ENCODE measurements around the gene MGAM2. TPM values are rescaled to one million over a fixed set of nuclear protein-coding genes. Genes with fewer than 3 reads are reported as not detected.

MGAM2 gene
- polyA plus RNA-seq, 1 experiment = not detected

DNA sequence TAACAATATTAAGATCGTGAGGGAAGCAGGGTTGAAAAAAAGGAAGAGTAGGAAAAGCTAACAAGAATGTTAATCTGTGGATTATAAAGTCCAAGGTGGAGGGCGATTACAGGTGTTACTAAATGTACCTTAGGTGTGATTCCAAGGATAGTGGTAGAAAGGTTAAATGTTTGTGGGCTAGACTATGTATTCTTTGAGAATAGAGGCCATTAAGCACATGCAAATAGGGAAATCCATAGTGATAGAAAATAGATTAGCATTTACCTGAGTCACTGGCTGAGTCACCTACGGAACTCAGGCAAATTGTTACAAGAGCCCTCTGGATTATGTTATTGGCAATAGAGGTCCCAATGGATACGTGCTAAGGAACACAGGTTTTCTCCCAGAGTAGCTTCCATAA, 9.0 kb downstream of the MGAM2 start:
- DNase-seq (ENCODE audit: low read depth, low spot score) = no peak
- peaks cover 5% of the 10 kb centered on the region for H3K9me3 ChIP-seq (ENCODE audit: control insufficient read depth, insufficient read depth, low read length)
- H3K27ac ChIP-seq (ENCODE audit: low read depth, low read length) = no peak overlapping the region
- no peak overlapping the region for H3K4me3 ChIP-seq (ENCODE audit: low read depth, low read length)
- TF ChIP-seq, protein P1, sequence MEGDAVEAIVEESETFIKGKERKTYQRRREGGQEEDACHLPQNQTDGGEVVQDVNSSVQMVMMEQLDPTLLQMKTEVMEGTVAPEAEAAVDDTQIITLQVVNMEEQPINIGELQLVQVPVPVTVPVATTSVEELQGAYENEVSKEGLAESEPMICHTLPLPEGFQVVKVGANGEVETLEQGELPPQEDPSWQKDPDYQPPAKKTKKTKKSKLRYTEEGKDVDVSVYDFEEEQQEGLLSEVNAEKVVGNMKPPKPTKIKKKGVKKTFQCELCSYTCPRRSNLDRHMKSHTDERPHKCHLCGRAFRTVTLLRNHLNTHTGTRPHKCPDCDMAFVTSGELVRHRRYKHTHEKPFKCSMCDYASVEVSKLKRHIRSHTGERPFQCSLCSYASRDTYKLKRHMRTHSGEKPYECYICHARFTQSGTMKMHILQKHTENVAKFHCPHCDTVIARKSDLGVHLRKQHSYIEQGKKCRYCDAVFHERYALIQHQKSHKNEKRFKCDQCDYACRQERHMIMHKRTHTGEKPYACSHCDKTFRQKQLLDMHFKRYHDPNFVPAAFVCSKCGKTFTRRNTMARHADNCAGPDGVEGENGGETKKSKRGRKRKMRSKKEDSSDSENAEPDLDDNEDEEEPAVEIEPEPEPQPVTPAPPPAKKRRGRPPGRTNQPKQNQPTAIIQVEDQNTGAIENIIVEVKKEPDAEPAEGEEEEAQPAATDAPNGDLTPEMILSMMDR (IDR thresholded peaks at IDR 0.05; ENCODE audit: low read depth, low read length) = no peak
- no peaks in the 10 kb centered on the region for H3K27me3 ChIP-seq (ENCODE audit: control insufficient read depth, insufficient read depth, low read length)
- CTCF ChIA-PET = no interaction called here
- POLR2A ChIA-PET = no interaction called here

GRCh38 chr7:142123184-142123583, 11.7 kb downstream of the MGAM2 start:
- ChIA-PET CTCF (no interaction called here), POLR2A (no interaction called here)
- no peak overlapping the region for H3K27ac ChIP-seq (ENCODE audit: low read depth, low read length)

GRCh38 chr7:142125256-142125955, 13.9 kb downstream of the MGAM2 start:
- Histone ChIP-seq H3K9me3 (ENCODE audit: control insufficient read depth, insufficient read depth, low read length) (peaks cover 10% of the 10 kb centered on the region), H3K27ac (ENCODE audit: low read depth, low read length) (no peak overlapping the region), H3K4me3 (ENCODE audit: low read depth, low read length) (no peak overlapping the region), H3K27me3 (ENCODE audit: control insufficient read depth, insufficient read depth, low read length) (no peaks in the 10 kb centered on the region)
- TF ChIP-seq, protein P1 (IDR thresholded peaks at IDR 0.05; ENCODE audit: low read depth, low read length) = no peak
- ChIA-PET CTCF (no interaction called here), POLR2A (no interaction called here)
- no peak for DNase-seq (ENCODE audit: low read depth, low spot score)

More at GRCh38 chr7:142123184-142123583, 11.7 kb downstream of the MGAM2 start:
- no peak for DNase-seq (ENCODE audit: low read depth, low spot score)
- TF ChIP-seq, protein P1 (IDR thresholded peaks at IDR 0.05; ENCODE audit: low read depth, low read length) = no peak
- Histone ChIP-seq H3K9me3 (ENCODE audit: control insufficient read depth, insufficient read depth, low read length) (peaks cover 3% of the 10 kb centered on the region), H3K4me3 (ENCODE audit: low read depth, low read length) (no peak overlapping the region), H3K27me3 (ENCODE audit: control insufficient read depth, insufficient read depth, low read length) (no peaks in the 10 kb centered on the region)

DNA sequence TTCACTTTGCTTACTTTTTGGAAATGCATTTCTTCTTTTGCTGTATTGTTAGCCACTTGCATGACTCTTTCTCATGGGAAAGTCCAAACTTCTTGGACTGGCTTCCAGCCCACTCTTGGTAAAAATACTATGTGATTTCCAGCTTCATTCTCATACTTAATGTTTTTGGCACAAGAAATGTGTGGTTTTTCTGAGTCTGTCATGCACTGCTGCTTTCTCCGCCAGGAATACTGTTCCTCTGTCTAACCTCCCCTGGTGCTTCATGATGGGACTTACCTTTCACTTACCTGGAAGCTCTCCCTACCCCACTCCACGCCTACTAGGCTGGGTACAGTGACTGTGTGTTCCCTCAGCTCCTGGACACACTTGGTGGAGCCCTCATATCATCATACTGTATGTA, 18.7 kb downstream of the MGAM2 start:
- ChIA-PET CTCF (no interaction called here), POLR2A (no interaction called here)
- H3K9me3 ChIP-seq (ENCODE audit: control insufficient read depth, insufficient read depth, low read length) = peaks cover 10% of the 10 kb centered on the region
- no peak overlapping the region for H3K4me3 ChIP-seq (ENCODE audit: low read depth, low read length)
- DNase-seq (ENCODE audit: low read depth, low spot score) = no peak
- no peaks in the 10 kb centered on the region for H3K27me3 ChIP-seq (ENCODE audit: control insufficient read depth, insufficient read depth, low read length)
- TF ChIP-seq, protein P1 (IDR thresholded peaks at IDR 0.05; ENCODE audit: low read depth, low read length) = no peak
- no peak overlapping the region for H3K27ac ChIP-seq (ENCODE audit: low read depth, low read length)

- CTCF ChIA-PET = no interaction called here
- H3K9me3 ChIP-seq (ENCODE audit: control insufficient read depth, insufficient read depth, low read length) = peaks cover 10% of the 10 kb centered on the region
- POLR2A ChIA-PET = no interaction called here
These were observed 20.1 kb downstream of the MGAM2 start for GRCh38 chr7:142131439-142132185.

More at GRCh38 chr7:142131439-142132185, 20.1 kb downstream of the MGAM2 start:
- DNase-seq (ENCODE audit: low read depth, low spot score) = no peak
- TF ChIP-seq, protein P1 (IDR thresholded peaks at IDR 0.05; ENCODE audit: low read depth, low read length) = no peak
- H3K27me3 ChIP-seq (ENCODE audit: control insufficient read depth, insufficient read depth, low read length) = no peaks in the 10 kb centered on the region
- no peak overlapping the region for H3K4me3 ChIP-seq (ENCODE audit: low read depth, low read length)
- H3K27ac ChIP-seq (ENCODE audit: low read depth, low read length) = no peak overlapping the region
